Stromal cell of bone marrow (primary cell): ENCODE results near the gene EIF5A.

Experiments
- DNase-seq: peaks from one replicate; pipeline ENCODE4 v3.0.0-alpha.2; 2012; ENCODE audit warnings: low read depth

EIF5A gene

GRCh38 chr17:7285679-7286078, 21.7 kb upstream of the EIF5A start:
- DNase-seq: no peak

- DNase-seq: no peak
Measured at GRCh38 chr17:7289256-7290032, 18.0 kb upstream of the EIF5A start.

GRCh38 chr17:7290166-7290565, 17.3 kb upstream of the EIF5A start:
- no peak for DNase-seq

GRCh38 chr17:7290685-7291084, 16.7 kb upstream of the EIF5A start:
- DNase-seq: no peak

- no peak for DNase-seq
Measured at GRCh38 chr17:7292194-7292593, 15.2 kb upstream of the EIF5A start.

GRCh38 chr17:7292729-7293128, 14.7 kb upstream of the EIF5A start:
- DNase-seq: no peak

- no peak for DNase-seq
Measured at GRCh38 chr17:7293159-7293558, 14.3 kb upstream of the EIF5A start.

GRCh38 chr17:7293816-7294613, 13.4 kb upstream of the EIF5A start:
- DNase-seq: no peak

GRCh38 chr17:7294614-7295153, 12.7 kb upstream of the EIF5A start, which contains the start of gene YBX2:
Gene YBX2, minus strand, starts transcription at chr17:7294639. Its CDS starts 139 bp downstream, at chr17:7294500.
- DNase-seq: no peak

- no peak for DNase-seq
Measured at GRCh38 chr17:7295230-7296180, 11.9 kb upstream of the EIF5A start.

- DNase-seq: peak; percentile 38
Measured at GRCh38 chr17:7296189-7296861, 11.1 kb upstream of the EIF5A start.

GRCh38 chr17:7304179-7304578, 3.2 kb upstream of the EIF5A start:
- DNase-seq: no peak

- peak; percentile 13 for DNase-seq
Measured at GRCh38 chr17:7307686-7308624, 527 bp downstream of the EIF5A start.

- peak; percentile 81 for DNase-seq
Measured at GRCh38 chr17:7308625-7309433, 1.4 kb downstream of the EIF5A start.

GRCh38 chr17:7309628-7310027, 2.2 kb downstream of the EIF5A start:
- DNase-seq: no peak

- no peak for DNase-seq
Measured at GRCh38 chr17:7311110-7311705, 3.8 kb downstream of the EIF5A start.

- no peak for DNase-seq
Measured at GRCh38 chr17:7312432-7313087, 5.1 kb downstream of the EIF5A start.
